H1 (cell line): ENCODE measurements around the gene ZDHHC17. TPM values are rescaled to one million over a fixed set of nuclear protein-coding genes. Genes with fewer than 3 reads are reported as not detected.

ENCODE experiments used
- CTCF ChIA-PET: fragments of 300-600 bp; sonication (Branson Sonifier 250); formaldehyde crosslinking; loops from one replicate; lab custom pipeline; 2021; ENCODE audit not compliant: partially characterized antibody; lab: Charles Lee
- POLR2A ChIA-PET: fragments of 300-600 bp; sonication (Branson Sonifier 250); formaldehyde crosslinking; loops from one replicate; lab custom pipeline; 2021; ENCODE audit warnings: inconsistent platforms; ENCODE audit not compliant: partially characterized antibody; lab: Charles Lee
- DNase-seq, 2 experiments: peaks; one replicate each; pipeline versions ENCODE4 v3.0.0 to v3.0.0-alpha.2; 2010 to 2022; ENCODE audit warnings: low spot score in 2 of 2, low read depth in 1 of 2, mixed read lengths in 1 of 2
- FAIRE-seq: peaks from 2 replicates; lab custom pipeline; 2011; peaks lifted over from hg19 to GRCh38; lab: Jason Lieb, UNC
- H2AFZ ChIP-seq: 2 replicates; pipeline ENCODE4 v1.8.1; 2012; ENCODE audit warnings: low read length, inconsistent platforms
- H2AK5ac ChIP-seq: 2 replicates; pipeline ENCODE4 v1.6.1; 2013; ENCODE audit warnings: low read depth, low read length
- H2BK120ac ChIP-seq: replicated peaks from 2 replicates; pipeline ENCODE3; 2013; ENCODE audit warnings: low read depth, low read length, inconsistent platforms
- H2BK12ac ChIP-seq: 2 replicates; pipeline ENCODE4 v1.6.1; 2013; ENCODE audit warnings: low read depth, low read length
- H2BK15ac ChIP-seq: 2 replicates; pipeline ENCODE4 v1.6.1; 2013; ENCODE audit warnings: low read length
- H2BK20ac ChIP-seq: 2 replicates; pipeline ENCODE4 v1.6.1; 2013; ENCODE audit warnings: low read length
- H2BK5ac ChIP-seq: 2 replicates; pipeline ENCODE4 v1.6.1; 2013; ENCODE audit warnings: low read depth, low read length
- H3K14ac ChIP-seq: 2 replicates; pipeline ENCODE4 v1.6.1; 2013; ENCODE audit warnings: inconsistent platforms; ENCODE audit not compliant: insufficient read length
- H3K18ac ChIP-seq: 2 replicates; pipeline ENCODE4 v1.6.1; 2013; ENCODE audit warnings: low read length; ENCODE audit errors: extremely low read depth
- H3K23ac ChIP-seq: 2 replicates; pipeline ENCODE4 v1.6.1; 2013; ENCODE audit warnings: inconsistent platforms; ENCODE audit not compliant: insufficient read length
- H3K23me2 ChIP-seq: 2 replicates; pipeline ENCODE4 v1.6.1; 2013; ENCODE audit warnings: low read depth, low read length
- H3K27ac ChIP-seq: 2 replicates; pipeline ENCODE4 v1.6.1; 2011; ENCODE audit warnings: low read depth, low read length, inconsistent platforms
- H3K27me3 ChIP-seq, 4 experiments: replicated peaks in 1 of 4; 1 replicate in 1 of 4; 2 replicates in 3 of 4; pipeline versions ENCODE4 v1.6.1 to v1.8.1; 2011 to 2013; ENCODE audit warnings: low read length in 3 of 4, mild to moderate bottlenecking in 3 of 4, inconsistent platforms in 2 of 4, mixed read lengths in 2 of 4, moderate library complexity in 1 of 4; ENCODE audit not compliant: control insufficient read depth in 3 of 4, insufficient read depth in 3 of 4; ENCODE audit errors: extremely low read depth in 1 of 4
- H3K36me3 ChIP-seq, 4 experiments: 2 replicates each; pipeline versions ENCODE4 v1.6.1 to v1.8.1; 2011 to 2013; ENCODE audit warnings: mild to moderate bottlenecking in 4 of 4, low read length in 3 of 4, moderate library complexity in 2 of 4, control low read depth in 1 of 4, inconsistent platforms in 1 of 4; ENCODE audit not compliant: insufficient read depth in 4 of 4, control insufficient read depth in 2 of 4
- H3K4ac ChIP-seq: replicated peaks from 2 replicates; pipeline ENCODE3; 2013; ENCODE audit warnings: low read length, low read depth, mixed read lengths, inconsistent platforms; ENCODE audit not compliant: insufficient read length
- H3K4me1 ChIP-seq, 4 experiments: replicated peaks in 1 of 4; 1 replicate in 1 of 4; 2 replicates in 3 of 4; pipeline versions ENCODE4 v1.6.1 to v1.8.1; 2011 to 2013; ENCODE audit warnings: low read length in 3 of 4, inconsistent platforms in 2 of 4, mixed read lengths in 1 of 4; ENCODE audit not compliant: insufficient read depth in 4 of 4, control insufficient read depth in 3 of 4
- H3K4me2 ChIP-seq, 2 experiments: 2 replicates each; pipeline versions ENCODE4 v1.6.1 to v1.8.1; 2011 to 2013; ENCODE audit warnings: low read depth in 2 of 2, low read length in 2 of 2, control low read depth in 1 of 2, inconsistent platforms in 1 of 2, mild to moderate bottlenecking in 1 of 2; ENCODE audit not compliant: insufficient read depth in 1 of 2
- H3K4me3 ChIP-seq, 4 experiments: fragments of 200-600, 300-600 bp in 1 of 4; sonication (generic), shearing (Covaris generic), sonication (Bioruptor Twin) in 1 of 4; 2 replicates each; pipeline versions ENCODE4 v1.5.1 to v1.8.1; 2011 to 2016; ENCODE audit warnings: low read length in 4 of 4, low read depth in 3 of 4, control low read depth in 2 of 4, inconsistent platforms in 2 of 4, mild to moderate bottlenecking in 2 of 4, mixed read lengths in 1 of 4, moderate library complexity in 1 of 4; ENCODE audit not compliant: insufficient read depth in 2 of 4; ENCODE audit errors: extremely low read depth in 1 of 4
- H3K56ac ChIP-seq: replicated peaks from 2 replicates; pipeline ENCODE3; 2013; ENCODE audit warnings: low read depth, mild to moderate bottlenecking, mixed read lengths, low read length, inconsistent platforms; ENCODE audit not compliant: insufficient read length
- H3K79me1 ChIP-seq: 2 replicates; pipeline ENCODE4 v1.6.1; 2013; ENCODE audit warnings: low read depth, low read length, control low read depth
- H3K79me2 ChIP-seq, 2 experiments: 2 replicates each; pipeline versions ENCODE4 v1.6.1 to v1.8.1; 2012 to 2013; ENCODE audit warnings: low read length in 2 of 2, mild to moderate bottlenecking in 2 of 2, inconsistent platforms in 1 of 2; ENCODE audit not compliant: insufficient read depth in 2 of 2, control insufficient read depth in 1 of 2
- H3K9ac ChIP-seq, 4 experiments: replicated peaks in 1 of 4; 1 replicate in 1 of 4; 2 replicates in 3 of 4; pipeline versions ENCODE4 v1.6.1 to v1.8.1; 2011 to 2013; ENCODE audit warnings: low read depth in 3 of 4, low read length in 3 of 4, control low read depth in 2 of 4, mild to moderate bottlenecking in 2 of 4, moderate library complexity in 2 of 4, inconsistent platforms in 1 of 4; ENCODE audit errors: extremely low read depth in 1 of 4
- H3K9me3 ChIP-seq, 2 experiments: 2 replicates each; pipeline versions ENCODE4 v1.6.1 to v1.8.1; 2012 to 2013; ENCODE audit warnings: mild to moderate bottlenecking in 2 of 2, moderate library complexity in 2 of 2, control low read depth in 1 of 2, inconsistent platforms in 1 of 2, low read depth in 1 of 2, low read length in 1 of 2, mixed read lengths in 1 of 2; ENCODE audit not compliant: insufficient read depth in 2 of 2
- H4K20me1 ChIP-seq, 2 experiments: replicated peaks in 1 of 2; 2 replicates each; pipeline versions ENCODE3 to v1.8.1; 2011 to 2013; ENCODE audit warnings: inconsistent platforms in 2 of 2, low read length in 2 of 2, mild to moderate bottlenecking in 1 of 2; ENCODE audit not compliant: insufficient read depth in 2 of 2, control insufficient read depth in 1 of 2
- H4K5ac ChIP-seq: 2 replicates; pipeline ENCODE4 v1.6.1; 2013; ENCODE audit warnings: low read length, low read depth, mixed read lengths, inconsistent platforms; ENCODE audit not compliant: insufficient read length
- H4K8ac ChIP-seq: 2 replicates; pipeline ENCODE4 v1.8.0; 2013; ENCODE audit warnings: mild to moderate bottlenecking, moderate library complexity, low read length, inconsistent platforms; ENCODE audit not compliant: insufficient read depth; ENCODE audit errors: extremely low read depth
- H4K91ac ChIP-seq: replicated peaks from 2 replicates; pipeline ENCODE3; 2013; ENCODE audit warnings: low read length, mixed read lengths, inconsistent platforms; ENCODE audit not compliant: insufficient read length
- BRCA1 ChIP-seq: IDR thresholded peaks from 2 replicates; pipeline ENCODE4 v1.6.1; 2012; ENCODE audit warnings: low read depth, low read length, improper control_type of control experiment
- CHD1 ChIP-seq: IDR thresholded peaks from 2 replicates; pipeline ENCODE4 v1.6.1; 2012; ENCODE audit warnings: low read depth, low read length, improper control_type of control experiment
- CTBP2 ChIP-seq: IDR thresholded peaks from 2 replicates; pipeline ENCODE4 v1.7.0; 2011; ENCODE audit warnings: borderline replicate concordance, mild to moderate bottlenecking, moderate library complexity, mixed read lengths, low read length; ENCODE audit not compliant: insufficient read depth, insufficient read length
- EP300 ChIP-seq, 2 experiments: IDR thresholded peaks; 1 replicate in 1 of 2; 2 replicates in 1 of 2; pipeline ENCODE4 v1.6.1; 2011 to 2012; ENCODE audit warnings: low read depth in 2 of 2, low read length in 2 of 2, mild to moderate bottlenecking in 2 of 2, borderline replicate concordance in 1 of 2, inconsistent platforms in 1 of 2, moderate library complexity in 1 of 2
- GABPA ChIP-seq: IDR thresholded peaks from 2 replicates; pipeline ENCODE4 v1.6.1; 2011; ENCODE audit warnings: mild to moderate bottlenecking, low read length, moderate library complexity, borderline replicate concordance; ENCODE audit not compliant: insufficient read depth
- JUN ChIP-seq: IDR thresholded peaks from 2 replicates; pipeline ENCODE4 v1.6.1; 2011; ENCODE audit warnings: low read depth, mild to moderate bottlenecking, improper control_type of control experiment, low read length
- KDM1A ChIP-seq: fragments of 200-600, 300-600 bp; sonication (generic); IDR thresholded peaks from 2 replicates; pipeline ENCODE4 v1.7.1; 2016; ENCODE audit warnings: mild to moderate bottlenecking, low read length, borderline replicate concordance
- RFX5 ChIP-seq: IDR thresholded peaks from 2 replicates; pipeline ENCODE4 v1.6.1; 2011; ENCODE audit warnings: low read depth, low read length, improper control_type of control experiment, borderline replicate concordance
- SIN3A ChIP-seq, 2 experiments: IDR thresholded peaks in 1 of 2; conservative IDR thresholded peaks in 1 of 2; 2 replicates each; pipeline ENCODE4 v1.6.1; 2011 to 2012; ENCODE audit warnings: low read length in 2 of 2, improper control_type of control experiment in 1 of 2, low read depth in 1 of 2, mild to moderate bottlenecking in 1 of 2
- SIX5 ChIP-seq: IDR thresholded peaks from 2 replicates; pipeline ENCODE4 v1.6.1; 2011; ENCODE audit warnings: mild to moderate bottlenecking, low read depth, low read length
- SUZ12 ChIP-seq: fragments of 200-600 bp; sonication (generic); IDR thresholded peaks from 2 replicates; pipeline ENCODE4 v1.6.1; 2012; ENCODE audit warnings: mild to moderate bottlenecking, inconsistent platforms, low read length, moderate library complexity, mixed read lengths
- TAF7 ChIP-seq: optimal IDR thresholded peaks from 2 replicates; pipeline ENCODE3; 2011; ENCODE audit warnings: low read depth, mild to moderate bottlenecking, inconsistent platforms, low read length, moderate library complexity, borderline replicate concordance
- TEAD4 ChIP-seq: IDR thresholded peaks from 2 replicates; pipeline ENCODE4 v1.6.1; 2012; ENCODE audit warnings: low read depth, low read length, inconsistent platforms, mixed read lengths
- YY1 ChIP-seq: IDR thresholded peaks from 2 replicates; pipeline ENCODE4 v1.6.1; 2011; ENCODE audit warnings: low read depth, mild to moderate bottlenecking, low read length
- WGBS, 2 experiments: shearing (Covaris generic) in 1 of 2; methylation state at CpG; one replicate each; pipeline versions ENCODE4 v1.1.6 to v1.1.7; 2013 to 2015; ENCODE audit warnings: low lambda C conversion rate in 2 of 2, mixed read lengths in 2 of 2, inconsistent platforms in 1 of 2, low coverage in 1 of 2, missing lambda C conversion rate in 1 of 2; ENCODE audit not compliant: insufficient replicate concordance in 2 of 2, insufficient coverage in 1 of 2, insufficient read length in 1 of 2; ENCODE audit errors: extremely low coverage in 1 of 2, missing lambda C conversion rate in 1 of 2; 5-methylcytosine and 5-hydroxymethylcytosine counted together
- polyA plus RNA-seq, 7 experiments: library from polyadenylated mRNA; depleted of rRNA in 3 of 7; stranded (reverse) in 5 of 7; unstranded in 2 of 7; fragments of >200 nt in 5 of 7; fragments of 200-250 nt in 2 of 7; gene quantifications; 1 replicate in 5 of 7; 2 replicates in 1 of 7; 4 replicates in 1 of 7; pipeline versions ENCODE4 v1.2.1 to v1.2.3, GENCODE V29; 2011 to 2013; ENCODE audit warnings: missing spikeins in 2 of 7, mixed read lengths in 2 of 7
- total RNA-seq: library from RNA; stranded (reverse); fragmentation: NEBNext Ultra II Directional; extraction: Animal tissue kit (Norgen Biotek cat#: 25700); gene quantifications from 2 replicates; pipeline ENCODE4 v1.2.1, GENCODE V29; 2021

Gene ZDHHC17
- total and polyA plus RNA-seq, 2 of the 8 experiments (the other 6 are each of a cell fraction or from before 2014, with no cell fraction given): 27.6 to 28.9 TPM

DNA sequence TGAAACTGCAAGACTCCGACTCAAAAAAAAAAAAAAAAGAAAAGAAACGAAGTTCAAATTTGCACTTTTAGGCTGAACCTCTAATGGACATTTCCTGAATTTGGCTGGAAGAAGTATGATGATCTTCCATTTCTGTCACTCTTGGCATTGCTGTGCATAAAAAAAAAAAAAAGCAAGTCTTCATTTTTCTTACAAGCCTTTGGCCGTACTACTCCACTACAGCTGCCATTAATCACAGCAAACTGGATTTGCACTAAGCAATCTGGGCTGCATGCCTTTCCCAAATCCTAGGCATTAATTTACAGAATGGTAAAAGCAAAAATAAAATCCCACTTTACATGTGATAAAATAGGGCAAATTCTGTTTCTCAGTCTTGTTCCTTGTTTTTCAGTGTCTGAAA lies 107.8 kb downstream of the ZDHHC17 start:
- Histone ChIP-seq H4K91ac (no peak overlapping the region), H3K79me1 (peaks cover 22% of the 10 kb centered on the region), H2AFZ (no peak overlapping the region), H2BK15ac (no peak overlapping the region), H2BK5ac (no peak overlapping the region), H2BK120ac (no peak overlapping the region), H3K79me2 (peaks cover 4 to 85% of the 10 kb centered on the region in 2 experiments), H3K36me3 (peaks cover 0 to 2% (median 0%) of the 10 kb centered on the region in 4 experiments; a peak in 1 of 8 replicates), H3K23ac (no peak overlapping the region), H3K4me2 (no peak overlapping the region), H2AK5ac (no peak overlapping the region), H3K4me3 (no peak overlapping the region), H3K4ac (no peak overlapping the region), H3K9ac (no peak overlapping the region), H2BK12ac (no peak overlapping the region), H4K8ac (no peak overlapping the region), H3K4me1 (peaks cover 3 to 20% (median 15%) of the 10 kb centered on the region in 4 experiments; a peak in 5 of 7 replicates), H3K9me3 (no peaks in the 10 kb centered on the region), H3K23me2 (no peaks in the 10 kb centered on the region; the same call in 1 of the 2 replicates), H4K5ac (no peak overlapping the region), H3K14ac (no peak overlapping the region), H4K20me1 (peaks cover 2 to 9% of the 10 kb centered on the region in 2 experiments), H2BK20ac (no peak overlapping the region), H3K27ac (no peak overlapping the region), H3K56ac (no peak overlapping the region), H3K27me3 (no peaks in the 10 kb centered on the region), H3K18ac (no peak overlapping the region)
- ChIA-PET CTCF (interaction anchor here (0.6 to 2.0 kb wide), 8 partner anchors 32 to 695 kb away, joined by 3 to 6 read pairs (median 3); no protein-coding TSS in a partner anchor), POLR2A (interaction anchor here (1.0 to 1.7 kb wide), 5 partner anchors 12 to 109 kb away, joined by 3 to 5 read pairs (median 3); no protein-coding TSS in a partner anchor)
- WGBS, 2 experiments: 68% methylated on average over 2 of the region's 3 CpGs; no CpG with 5 or more reads in 1 of the 2 experiments
- no peak for DNase-seq
- FAIRE-seq: no peak
- TF ChIP-seq GABPA (no peak), TAF7 (no peak), CHD1 (no peak), RFX5 (no peak), BRCA1 (no peak), EP300 (IDR thresholded peaks at IDR 0.05; ENCODE audit: borderline replicate concordance in 1 of 2, low read depth in 2 of 2, low read length in 2 of 2) (no peak), YY1 (no peak), TEAD4 (no peak), SIX5 (no peak), JUN (no peak), CTBP2 (no peak), SUZ12 (no peak), KDM1A (no peak), SIN3A (conservative IDR thresholded peaks at IDR 0.05 in 1 of 2, IDR thresholded peaks at IDR 0.05 in 1 of 2; ENCODE audit: low read depth in 1 of 2, low read length in 2 of 2) (no peak)
